ENCODE data around the gene TMEM245. TPM values are rescaled to one million over a fixed set of nuclear protein-coding genes. Genes with fewer than 3 reads are reported as not detected.
A peak's percentile ranks its signal among the peaks of the same experiment; 100 is the strongest.

The TMEM245 gene
- total RNA-seq, 1 donor from 2014 or later = 92.1 TPM

DNA sequence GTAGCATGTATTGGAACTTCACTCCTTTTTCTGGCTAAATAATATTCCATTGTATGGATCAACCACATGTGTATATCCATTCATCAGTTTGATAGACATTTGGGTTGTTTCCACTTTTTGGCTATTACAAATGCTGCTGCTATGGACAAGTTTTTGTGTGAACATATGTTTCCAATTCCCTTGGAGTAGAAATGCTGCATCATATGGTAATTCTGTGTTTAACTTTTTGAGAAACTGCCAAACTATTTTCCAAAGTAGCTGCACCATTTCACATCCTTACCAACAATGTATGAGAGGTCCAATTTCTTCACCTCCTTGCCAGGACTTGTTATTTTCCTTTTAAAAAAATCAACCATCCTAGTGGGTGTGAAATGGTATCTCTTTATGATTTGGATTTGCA, 38.9 kb upstream of the TMEM245 start:
- H3K36me3 ChIP-seq = no peaks in the 10 kb centered on the region
- no peaks in the 10 kb centered on the region for H3K4me1 ChIP-seq
- DNase-seq = no peak
- no peak overlapping the region for H3K27ac ChIP-seq
- no peaks in the 10 kb centered on the region for H3K27me3 ChIP-seq
- ATAC-seq = no peak
- no peak overlapping the region for H3K4me3 ChIP-seq
- intact Hi-C loops (cut with DNase I) = no loop called here
- no peaks in the 10 kb centered on the region for H3K9me3 ChIP-seq
- TF ChIP-seq, protein P1, sequence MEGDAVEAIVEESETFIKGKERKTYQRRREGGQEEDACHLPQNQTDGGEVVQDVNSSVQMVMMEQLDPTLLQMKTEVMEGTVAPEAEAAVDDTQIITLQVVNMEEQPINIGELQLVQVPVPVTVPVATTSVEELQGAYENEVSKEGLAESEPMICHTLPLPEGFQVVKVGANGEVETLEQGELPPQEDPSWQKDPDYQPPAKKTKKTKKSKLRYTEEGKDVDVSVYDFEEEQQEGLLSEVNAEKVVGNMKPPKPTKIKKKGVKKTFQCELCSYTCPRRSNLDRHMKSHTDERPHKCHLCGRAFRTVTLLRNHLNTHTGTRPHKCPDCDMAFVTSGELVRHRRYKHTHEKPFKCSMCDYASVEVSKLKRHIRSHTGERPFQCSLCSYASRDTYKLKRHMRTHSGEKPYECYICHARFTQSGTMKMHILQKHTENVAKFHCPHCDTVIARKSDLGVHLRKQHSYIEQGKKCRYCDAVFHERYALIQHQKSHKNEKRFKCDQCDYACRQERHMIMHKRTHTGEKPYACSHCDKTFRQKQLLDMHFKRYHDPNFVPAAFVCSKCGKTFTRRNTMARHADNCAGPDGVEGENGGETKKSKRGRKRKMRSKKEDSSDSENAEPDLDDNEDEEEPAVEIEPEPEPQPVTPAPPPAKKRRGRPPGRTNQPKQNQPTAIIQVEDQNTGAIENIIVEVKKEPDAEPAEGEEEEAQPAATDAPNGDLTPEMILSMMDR (IDR thresholded peaks at IDR 0.05) = no peak

DNA sequence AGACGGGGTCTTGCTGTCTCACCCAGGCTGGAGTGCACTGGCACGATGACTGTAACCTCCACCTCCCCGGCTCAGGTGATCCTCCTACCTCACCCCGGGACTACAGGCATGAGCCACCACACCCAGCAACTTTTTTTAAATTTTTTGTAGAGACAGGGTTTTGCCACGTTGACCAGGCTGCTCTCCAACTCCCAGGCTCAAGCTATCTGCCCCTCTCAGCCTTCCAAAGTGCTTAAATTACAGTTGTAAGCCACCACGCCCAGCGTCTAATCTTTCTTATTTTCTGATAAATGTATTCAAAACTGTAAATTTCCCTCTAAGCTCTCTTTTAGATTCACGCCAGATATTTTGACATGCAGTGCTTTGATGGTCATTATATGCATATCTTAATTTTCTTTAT, 37.0 kb upstream of the TMEM245 start:
- ATAC-seq = no peak
- TF ChIP-seq, protein P1 (IDR thresholded peaks at IDR 0.05) = no peak

GRCh38 chr9:109150925-109151545, 31.3 kb upstream of the TMEM245 start:
- H3K4me3 ChIP-seq = no peak overlapping the region
- no peaks in the 10 kb centered on the region for H3K4me1 ChIP-seq
- ATAC-seq (peak; percentile 84), DNase-seq (no peak)
- H3K36me3 ChIP-seq = no peaks in the 10 kb centered on the region
- intact Hi-C loops (cut with DNase I) = no loop called here
- no peaks in the 10 kb centered on the region for H3K27me3 ChIP-seq
- no peaks in the 10 kb centered on the region for H3K9me3 ChIP-seq
- H3K27ac ChIP-seq = no peak overlapping the region
- TF ChIP-seq, protein P1 (IDR thresholded peaks at IDR 0.05) = no peak

More for the DNA sequence above, 37.0 kb upstream of the TMEM245 start:
- Histone ChIP-seq H3K4me1 (no peaks in the 10 kb centered on the region), H3K36me3 (no peaks in the 10 kb centered on the region), H3K27me3 (no peaks in the 10 kb centered on the region), H3K9me3 (no peaks in the 10 kb centered on the region), H3K4me3 (no peak overlapping the region), H3K27ac (no peak overlapping the region)
- no peak for DNase-seq
- intact Hi-C loops (cut with DNase I) = no loop called here

DNA sequence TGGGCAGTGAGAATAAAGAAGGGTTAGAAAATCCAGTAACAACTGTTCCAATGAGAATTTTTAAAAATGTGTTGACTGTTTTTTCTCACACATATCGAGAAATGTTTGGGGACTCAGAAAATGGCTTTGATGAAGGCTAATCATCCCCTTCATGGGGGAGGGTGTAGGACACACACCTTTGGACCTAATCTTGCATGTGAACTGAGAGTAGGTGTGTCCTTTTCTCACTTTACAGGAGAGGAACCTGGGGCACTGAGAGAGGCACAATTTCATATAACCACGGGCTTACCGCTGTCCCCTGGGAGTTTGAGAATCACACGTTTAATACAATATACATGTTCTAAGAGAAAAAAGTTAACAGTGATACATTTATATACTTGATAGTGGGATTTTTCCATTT, 30.0 kb upstream of the TMEM245 start:
- ATAC-seq = no peak
- no peaks in the 10 kb centered on the region for H3K4me1 ChIP-seq

GRCh38 chr9:109149089-109149488, 29.3 kb upstream of the TMEM245 start:
- DNase-seq = no peak
- no peak for ATAC-seq
- Histone ChIP-seq H3K36me3 (no peaks in the 10 kb centered on the region), H3K9me3 (no peaks in the 10 kb centered on the region), H3K27me3 (no peaks in the 10 kb centered on the region), H3K4me3 (no peak overlapping the region), H3K4me1 (no peaks in the 10 kb centered on the region), H3K27ac (no peak overlapping the region)
- intact Hi-C loops (cut with DNase I) = no loop called here
- TF ChIP-seq, protein P1 (IDR thresholded peaks at IDR 0.05) = no peak

More for the DNA sequence above, 30.0 kb upstream of the TMEM245 start:
- Histone ChIP-seq H3K4me3 (no peak overlapping the region), H3K36me3 (no peaks in the 10 kb centered on the region), H3K27me3 (no peaks in the 10 kb centered on the region), H3K27ac (no peak overlapping the region), H3K9me3 (no peaks in the 10 kb centered on the region)
- intact Hi-C loops (cut with DNase I) = no loop called here
- TF ChIP-seq, protein P1 (IDR thresholded peaks at IDR 0.05) = no peak
- no peak for DNase-seq

DNA sequence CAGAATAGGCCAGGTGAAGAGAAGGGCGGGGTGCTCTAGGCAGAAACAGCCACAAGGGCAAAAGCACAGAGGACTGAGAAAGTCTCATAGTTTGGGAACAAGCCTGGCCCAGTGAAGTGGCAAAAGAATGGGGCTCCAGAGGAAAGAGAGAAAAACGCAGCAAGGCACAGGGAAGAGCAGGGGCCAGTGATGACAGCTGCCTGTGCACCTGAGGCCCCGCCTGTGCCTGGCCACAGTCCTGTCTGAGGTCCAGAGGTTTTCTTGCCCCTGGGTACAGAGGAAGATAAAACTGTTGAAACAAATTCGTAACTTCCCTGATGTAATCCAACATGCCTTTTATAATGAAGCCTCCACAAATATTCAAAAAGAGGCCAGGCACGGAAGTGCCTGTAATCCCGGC, 25.3 kb upstream of the TMEM245 start:
- Histone ChIP-seq H3K4me1 (no peaks in the 10 kb centered on the region), H3K4me3 (no peak overlapping the region), H3K27me3 (no peaks in the 10 kb centered on the region), H3K36me3 (no peaks in the 10 kb centered on the region), H3K27ac (no peak overlapping the region), H3K9me3 (no peaks in the 10 kb centered on the region)
- DNase-seq (no peak), ATAC-seq (no peak)
- intact Hi-C loops (cut with DNase I) = no loop called here
- TF ChIP-seq, protein P1 (IDR thresholded peaks at IDR 0.05) = no peak

Measured in upper lobe of right lung (tissue), 1 donor.